HG02623 (cell line): ENCODE data around the gene MIA2.
A peak's percentile ranks its signal among the peaks of the same experiment; 100 is the strongest.

Source experiments
- ATAC-seq: cut with Tn5 transposase; IDR thresholded peaks from one replicate; pipeline ENCODE4 v1.9.1; 2021; ENCODE audit warnings: moderate library complexity; ENCODE audit not compliant: unreplicated experiment

Gene MIA2

DNA sequence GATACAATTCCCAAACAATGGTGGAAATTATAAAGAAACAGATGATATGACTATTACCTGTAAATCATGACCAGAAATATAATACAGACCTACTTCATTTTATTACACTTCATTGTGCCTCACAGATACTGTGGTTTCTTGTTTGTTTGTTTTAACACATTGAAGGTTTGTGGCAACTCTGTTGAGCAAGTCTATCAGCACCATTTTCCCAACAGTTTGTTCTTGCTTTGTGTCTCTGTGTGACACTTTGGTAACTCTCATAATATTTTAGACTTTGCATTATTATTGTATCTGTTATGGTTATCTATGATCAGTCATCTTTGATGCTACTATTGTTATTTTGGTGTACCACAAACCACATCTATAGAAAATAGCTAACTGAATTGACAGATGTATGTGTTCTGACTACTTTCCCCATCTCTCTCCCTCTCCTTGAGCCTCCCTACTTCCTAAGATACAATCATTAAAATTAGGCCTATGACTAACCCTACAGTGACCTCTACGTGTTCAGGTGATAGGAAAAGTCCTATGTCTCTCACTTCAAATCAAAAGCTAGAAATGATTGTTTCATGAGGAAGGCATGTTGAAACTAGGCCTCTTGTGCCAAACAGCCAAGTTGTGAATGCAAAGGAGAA, 149.4 kb downstream of the MIA2 start:
- no peak for ATAC-seq

DNA sequence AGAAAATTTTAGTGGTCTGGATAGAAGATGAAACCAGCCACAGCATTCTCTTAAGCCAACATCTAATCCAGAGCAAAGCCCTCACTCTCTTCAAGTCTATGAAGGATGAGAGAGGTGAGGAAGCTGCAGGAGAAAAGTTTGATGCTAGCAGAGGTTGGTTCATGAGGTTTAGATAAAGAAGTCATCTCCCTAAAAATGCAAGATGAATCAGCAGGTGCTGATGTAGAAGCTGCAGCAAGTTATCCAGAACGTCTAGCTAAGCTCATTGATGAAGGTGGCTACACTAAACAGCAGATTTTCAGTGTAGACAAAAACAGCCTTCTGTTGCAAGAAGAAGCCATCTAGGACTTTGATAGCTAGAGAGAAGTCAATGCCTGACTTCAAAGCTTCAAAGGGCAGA, 150.0 kb downstream of the MIA2 start:
- no peak for ATAC-seq

DNA sequence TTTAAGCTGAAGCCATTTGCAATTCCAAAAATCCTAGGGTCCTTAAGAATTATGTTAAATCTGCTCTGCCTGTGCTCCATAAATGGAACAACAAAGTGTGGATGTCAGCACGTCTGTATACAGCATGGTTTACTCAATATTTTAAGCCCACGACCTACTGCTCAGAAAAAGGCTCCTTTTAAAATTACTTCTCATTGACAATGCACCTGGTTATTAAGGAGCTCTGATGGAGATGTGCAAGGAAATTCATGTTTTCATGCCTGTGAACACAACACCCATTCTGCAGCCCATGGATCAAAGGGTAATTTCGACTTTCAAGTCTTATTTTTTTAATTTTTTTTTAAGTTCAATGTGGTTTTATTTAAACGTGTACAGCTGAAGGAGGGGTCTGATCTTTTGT, 150.5 kb downstream of the MIA2 start:
- ATAC-seq = no peak

DNA sequence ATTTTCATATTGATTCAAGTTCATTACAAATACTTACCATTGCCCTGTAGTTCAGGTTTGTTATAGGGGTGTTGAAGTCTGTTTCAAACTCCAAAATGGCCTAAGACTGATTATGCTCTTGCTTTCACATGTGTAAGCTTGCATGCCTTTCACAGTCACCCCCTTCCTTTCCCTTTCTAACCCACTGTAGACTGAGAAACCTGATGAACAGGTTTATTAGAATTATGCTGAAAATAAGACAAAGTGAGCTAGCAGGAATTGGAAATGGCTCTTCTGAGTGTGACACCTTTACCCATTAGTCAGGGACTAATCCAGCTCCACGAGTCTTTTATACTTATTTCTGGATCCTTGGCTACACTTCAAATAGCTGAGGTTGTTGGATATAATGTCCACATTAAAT, 159.6 kb downstream of the MIA2 start:
- no peak for ATAC-seq

DNA sequence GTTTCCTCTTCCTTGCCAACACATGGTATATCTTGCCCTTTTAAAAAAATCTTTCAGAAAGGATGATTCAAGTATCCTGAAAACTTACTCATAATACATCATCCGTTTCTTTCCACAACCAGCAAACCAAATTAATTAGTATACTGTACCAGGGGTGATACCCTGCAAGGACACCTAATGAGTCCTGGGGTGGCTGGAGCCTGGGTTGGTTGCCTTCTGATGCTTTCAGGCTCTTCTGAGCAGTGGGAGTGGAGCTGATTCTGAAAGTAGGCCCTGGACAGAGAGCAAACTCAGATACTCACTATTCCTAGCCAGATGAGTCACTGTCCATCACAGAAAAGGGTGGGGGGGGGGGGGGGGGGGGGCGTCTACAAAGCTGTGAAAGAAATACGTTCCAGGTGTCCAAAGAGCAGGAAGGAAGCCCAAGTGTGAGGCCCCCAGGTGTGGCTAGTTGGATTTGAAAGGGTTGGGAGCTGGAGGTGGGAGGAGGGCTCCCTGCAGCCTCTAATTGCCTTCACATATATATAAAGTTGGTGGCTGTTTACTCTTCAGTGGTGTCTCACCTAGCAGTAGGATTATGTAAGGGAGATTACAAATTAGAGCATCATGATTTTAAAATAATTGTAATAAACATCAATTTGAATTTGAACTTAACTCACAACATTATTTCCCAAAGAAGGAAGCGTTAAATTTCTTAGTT, 162.0 kb downstream of the MIA2 start:
- ATAC-seq = no peak

DNA sequence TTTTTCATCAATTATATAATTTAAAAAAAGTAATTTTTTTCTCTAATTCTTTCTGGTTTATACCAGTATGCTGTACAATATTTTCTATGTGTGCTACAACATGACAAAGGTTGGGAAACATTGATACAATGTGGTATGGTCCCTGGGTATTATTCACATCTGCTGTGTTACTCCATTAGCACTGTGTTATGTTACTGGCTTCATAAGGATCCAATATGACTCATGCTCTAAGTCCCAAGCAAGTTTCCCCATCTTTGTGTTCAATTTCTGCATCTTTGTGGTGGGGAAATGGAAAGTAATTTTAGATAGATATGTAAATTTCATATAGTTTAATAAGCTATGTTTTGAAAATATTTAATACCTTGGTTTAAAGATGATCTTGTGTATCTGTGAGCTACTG, 162.7 kb downstream of the MIA2 start:
- ATAC-seq = no peak

DNA sequence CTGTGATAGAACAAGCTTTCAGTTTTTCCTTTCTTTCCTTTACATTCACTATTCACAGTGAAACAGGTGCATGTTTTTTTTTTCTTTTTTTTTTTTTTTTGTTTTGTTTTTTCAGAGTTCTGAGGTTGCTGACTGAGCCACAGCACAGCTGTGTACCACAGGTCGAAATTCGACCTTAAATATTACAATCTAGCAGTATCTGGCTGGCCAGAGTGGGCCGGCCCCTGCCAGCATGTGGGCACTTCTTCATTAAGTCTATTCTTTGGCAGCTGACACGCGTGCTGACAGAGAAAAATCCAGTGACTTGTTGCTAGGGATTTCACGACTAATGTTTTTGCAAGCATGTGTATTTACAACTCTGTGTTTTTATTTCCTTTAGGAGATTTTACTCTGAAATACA, 164.7 kb downstream of the MIA2 start:
- ATAC-seq = no peak

DNA sequence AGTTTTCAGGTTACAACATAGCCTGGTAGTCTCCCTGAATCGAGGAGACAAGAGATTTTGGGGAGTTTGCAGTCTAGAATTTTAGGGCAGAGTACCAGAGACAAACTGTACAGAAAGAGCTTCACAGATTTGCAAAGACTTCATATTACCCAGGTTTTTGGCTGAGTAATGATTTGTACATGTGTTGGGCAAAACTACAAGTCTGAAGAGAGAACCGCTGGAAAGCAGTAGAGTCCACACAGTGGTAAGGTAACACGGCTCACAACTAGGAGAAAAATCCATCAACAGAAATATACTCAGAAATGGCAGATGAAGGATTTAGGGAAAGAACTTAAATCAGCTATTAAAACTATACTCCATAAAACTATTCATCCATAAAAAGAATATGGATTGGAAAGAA, 172.8 kb downstream of the MIA2 start:
- no peak for ATAC-seq

DNA sequence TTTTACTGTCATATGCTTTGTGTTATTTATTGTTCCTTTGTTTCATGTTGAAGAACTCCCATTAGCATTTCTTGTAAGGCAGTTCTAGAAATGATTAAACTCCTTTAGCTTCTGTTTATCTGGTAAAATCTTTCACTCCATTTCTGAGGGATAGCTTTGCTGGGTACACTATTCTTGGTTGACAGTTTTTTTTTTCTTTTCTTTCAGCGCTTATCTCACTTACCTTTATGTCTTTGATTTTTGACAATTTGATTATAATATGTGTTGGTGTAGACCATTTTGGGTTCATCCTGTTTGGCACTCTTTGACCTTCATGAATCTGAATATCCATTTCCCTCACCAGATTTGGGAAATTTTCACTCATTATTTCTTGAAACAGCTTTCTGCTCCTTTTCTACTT, 182.4 kb downstream of the MIA2 start:
- ATAC-seq = no peak

DNA sequence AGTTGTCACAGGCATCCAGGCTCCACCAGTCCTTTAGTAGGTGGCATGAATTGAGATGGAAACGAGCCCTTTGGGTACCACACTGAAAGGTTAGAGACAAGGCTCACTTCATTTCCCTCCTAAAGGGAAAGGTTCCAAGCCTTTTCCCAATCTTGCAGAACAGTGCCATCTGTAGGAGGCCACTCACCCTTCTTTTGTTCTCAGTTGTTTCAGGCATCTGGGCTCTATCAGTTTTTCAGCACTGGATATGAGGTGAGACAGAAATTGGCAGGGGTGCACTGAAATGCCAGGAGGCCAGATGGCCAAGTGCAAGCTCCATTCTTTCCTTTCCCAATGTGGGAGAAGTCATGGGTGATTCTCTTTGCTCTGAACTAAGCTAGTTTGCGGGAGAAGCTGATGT, 183.3 kb downstream of the MIA2 start:
- no peak for ATAC-seq

DNA sequence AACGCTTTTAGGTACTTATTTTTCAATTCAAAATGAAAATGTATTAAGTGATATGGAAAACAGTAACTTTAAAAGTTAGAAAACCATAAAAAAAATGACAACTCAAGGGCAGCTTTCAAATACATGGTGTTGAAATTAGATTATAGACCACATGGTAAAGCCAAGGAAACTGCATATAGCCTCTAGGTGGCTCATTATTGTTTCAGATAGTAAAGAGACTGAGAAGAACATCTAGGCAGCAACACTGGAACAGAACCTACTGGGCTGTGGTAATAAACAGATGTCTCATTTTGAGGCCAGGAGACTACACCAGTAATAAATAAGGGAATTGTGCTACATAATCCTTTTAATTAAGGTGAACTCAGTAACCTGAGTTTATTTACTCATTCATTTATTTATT, 185.6 kb downstream of the MIA2 start:
- no peak for ATAC-seq

DNA sequence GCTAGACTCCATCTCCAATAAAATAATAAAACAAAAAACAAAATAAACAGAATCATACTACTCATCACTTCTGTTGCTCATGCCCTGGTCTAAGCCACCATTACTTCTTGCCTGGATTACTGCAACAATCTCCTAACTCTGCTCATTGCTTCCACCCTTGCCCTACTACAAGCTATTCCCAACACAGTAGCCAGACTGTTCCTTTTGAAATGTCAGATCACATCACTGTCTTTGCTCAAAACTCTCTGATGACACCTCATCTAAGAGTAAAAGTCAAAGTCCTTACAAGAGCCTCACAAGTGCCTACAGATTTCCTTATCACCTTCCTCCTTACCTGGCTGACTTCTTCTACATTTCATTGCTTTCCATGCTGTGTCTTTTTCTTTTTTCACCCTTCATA, 188.5 kb downstream of the MIA2 start:
- no peak for ATAC-seq

DNA sequence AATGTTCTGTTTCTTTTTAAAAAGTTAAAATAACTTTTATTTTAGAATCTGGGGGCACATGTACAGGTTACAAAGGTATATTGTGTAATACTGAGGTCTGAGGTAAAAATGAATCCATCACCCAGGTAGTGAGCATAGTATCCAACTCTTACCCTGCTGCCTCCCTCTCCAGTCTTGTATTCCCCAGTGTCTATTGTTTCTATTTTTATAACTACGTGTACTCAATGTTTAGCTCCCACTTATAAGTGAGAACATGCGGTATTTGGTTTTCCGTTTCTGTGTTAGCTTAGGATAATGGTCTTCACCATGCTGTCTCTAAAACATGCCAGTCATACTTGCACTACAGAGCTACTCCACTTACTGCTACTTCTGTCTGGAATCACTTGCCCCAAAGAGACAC, 190.1 kb downstream of the MIA2 start:
- no peak for ATAC-seq

DNA sequence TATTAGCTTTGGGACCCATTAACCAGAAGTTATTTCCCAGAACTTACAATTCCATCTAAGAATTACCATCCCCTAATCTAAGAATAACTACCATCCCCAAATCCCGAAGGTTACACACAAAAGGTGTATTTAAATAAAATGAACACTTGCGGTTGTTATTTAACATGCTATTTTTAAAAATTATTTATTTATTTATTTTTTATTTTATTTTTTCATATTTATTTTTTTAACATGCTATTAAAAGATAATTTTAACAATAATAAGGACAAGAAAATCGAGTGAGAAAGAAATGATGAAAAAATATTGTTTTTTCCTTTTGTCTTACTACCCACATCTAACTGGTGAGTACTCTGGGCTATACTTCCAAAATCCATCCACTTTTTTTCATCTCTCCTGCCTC, 192.2 kb downstream of the MIA2 start:
- no peak for ATAC-seq

DNA sequence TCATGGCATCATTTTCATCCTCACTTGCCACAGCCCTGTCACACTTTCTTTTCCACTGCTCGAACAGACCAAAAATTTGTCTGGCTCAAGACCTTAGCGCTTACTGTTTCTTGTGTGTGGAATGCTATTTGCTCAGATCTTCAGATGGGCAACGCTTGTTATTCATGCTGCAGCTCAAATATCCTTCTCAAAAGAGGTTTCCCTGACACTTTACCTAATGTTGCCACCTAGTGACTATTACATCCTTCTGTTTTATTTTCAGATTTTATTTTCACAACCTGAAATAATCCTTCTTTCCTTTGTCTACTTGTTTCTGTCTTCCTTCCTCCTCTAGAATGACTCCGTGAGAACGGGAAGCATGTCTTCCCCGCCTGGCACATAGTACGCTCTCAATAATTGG, 192.9 kb downstream of the MIA2 start:
- ATAC-seq = no peak

DNA sequence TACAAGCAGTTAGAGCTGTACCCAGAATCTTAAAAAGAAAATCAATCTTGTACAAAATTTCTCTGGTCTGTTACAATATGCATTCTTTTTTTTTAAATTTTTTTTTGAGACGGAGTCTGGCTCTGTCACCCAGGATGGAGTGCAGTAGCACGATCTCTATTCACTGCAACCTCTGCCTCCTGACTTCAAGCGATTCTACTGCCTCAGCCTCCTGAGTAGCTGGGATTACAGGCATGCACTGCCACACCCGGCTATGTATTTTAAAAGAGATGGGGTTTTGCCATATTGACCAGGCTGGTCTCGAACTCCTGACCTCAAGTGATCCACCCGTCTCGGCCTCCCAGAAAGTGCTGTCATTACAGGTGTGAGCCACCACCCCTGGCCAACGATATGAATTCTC, 194.4 kb downstream of the MIA2 start:
- ATAC-seq = no peak

DNA sequence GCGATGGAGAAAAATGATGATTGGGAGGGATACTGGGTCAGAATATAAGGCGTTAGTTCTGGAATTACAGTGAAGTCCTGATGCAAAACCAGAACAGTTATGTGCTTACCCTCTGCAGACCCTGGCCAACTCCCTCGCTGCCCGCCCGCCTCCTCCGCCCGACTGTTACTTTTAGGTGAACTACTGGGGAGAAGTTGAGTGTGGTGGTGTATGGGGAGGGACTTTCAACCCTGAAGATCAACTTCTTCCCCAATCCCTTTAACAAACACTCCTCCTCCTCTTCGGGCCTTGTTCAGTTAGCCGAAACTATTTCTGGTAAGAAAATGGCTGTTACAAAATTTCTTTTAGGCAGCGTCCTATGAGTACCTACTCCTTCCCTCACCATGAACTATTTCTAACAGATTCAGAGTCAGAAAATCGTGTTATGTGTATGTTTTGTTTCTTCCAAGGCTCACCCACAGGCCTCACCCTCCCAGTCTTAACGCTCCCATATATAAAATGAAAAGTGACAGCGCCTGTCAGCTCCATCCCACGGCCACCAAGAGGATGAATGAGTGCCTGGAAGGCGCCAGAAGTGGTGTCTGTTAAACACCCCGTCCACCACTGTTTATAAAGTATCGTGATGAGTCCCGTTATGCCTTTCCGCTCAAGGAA, 197.2 kb downstream of the MIA2 start:
- ATAC-seq = peak; percentile 0

DNA sequence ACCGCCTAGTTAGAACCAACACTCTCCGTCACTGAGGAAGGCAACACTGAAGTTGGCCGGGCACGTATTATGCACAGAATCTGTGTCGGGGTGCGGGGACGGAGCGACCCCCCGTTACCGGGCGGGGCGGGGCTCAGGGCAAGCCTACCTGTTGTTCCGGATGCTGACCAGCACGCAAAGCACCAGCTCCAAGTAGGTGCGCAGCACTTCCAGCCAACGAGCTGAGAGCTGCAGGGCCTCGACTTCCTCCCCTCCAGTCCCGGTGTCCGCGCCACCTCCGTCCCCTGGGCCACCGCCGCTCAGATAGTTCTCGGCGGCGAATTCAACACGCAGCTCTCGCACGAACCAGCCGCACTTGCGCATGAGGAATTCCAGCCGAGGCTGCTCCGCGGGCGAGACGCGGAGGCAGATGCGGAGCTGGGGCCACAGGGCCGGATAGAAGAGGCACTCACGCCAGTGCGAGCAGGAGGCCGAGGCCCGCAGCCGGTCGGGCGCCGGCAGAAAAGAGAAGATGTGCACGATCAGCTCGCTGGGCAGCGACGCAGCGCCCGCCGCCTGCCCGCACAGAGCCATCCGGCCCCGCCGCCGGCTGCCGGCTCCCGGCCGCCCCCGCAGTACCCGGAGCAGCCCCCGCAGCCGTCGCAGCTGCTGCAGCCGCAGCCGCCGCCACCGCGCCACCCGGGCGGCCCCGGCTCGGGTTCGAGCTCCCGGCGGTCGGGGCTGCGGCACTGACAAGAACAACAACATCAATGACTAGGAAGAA, 197.9 kb downstream of the MIA2 start:
- peak; percentile 12 for ATAC-seq

DNA sequence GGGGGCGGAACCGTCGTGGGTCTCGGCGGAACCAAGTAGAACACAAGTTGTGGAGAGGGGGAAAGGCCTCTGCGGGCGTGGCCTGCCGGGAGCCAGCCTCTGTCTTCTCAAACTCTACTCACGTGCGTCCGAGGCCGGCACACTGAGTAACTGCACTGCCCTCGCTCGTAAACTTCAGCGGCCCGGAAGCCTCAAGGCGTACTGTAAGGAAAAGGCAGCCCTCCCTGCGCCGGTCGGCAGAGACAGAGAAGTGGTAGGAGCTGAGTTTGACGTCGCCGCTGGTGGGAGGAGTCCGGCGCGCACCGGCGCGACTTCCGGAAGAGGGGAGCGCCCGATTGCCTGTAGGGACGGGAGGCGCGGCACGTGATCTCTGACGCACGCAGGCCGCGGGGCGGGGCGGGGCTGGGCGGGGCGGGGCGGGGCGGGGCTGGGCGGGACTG, 198.5 kb downstream of the MIA2 start, which contains the start of gene FBXO33:
FBXO33 (minus strand) TSS at position 255 of the 440 bp plus-strand sequence. CDS start 271 bp downstream, outside the sequence.
- ATAC-seq = peak; percentile 77

DNA sequence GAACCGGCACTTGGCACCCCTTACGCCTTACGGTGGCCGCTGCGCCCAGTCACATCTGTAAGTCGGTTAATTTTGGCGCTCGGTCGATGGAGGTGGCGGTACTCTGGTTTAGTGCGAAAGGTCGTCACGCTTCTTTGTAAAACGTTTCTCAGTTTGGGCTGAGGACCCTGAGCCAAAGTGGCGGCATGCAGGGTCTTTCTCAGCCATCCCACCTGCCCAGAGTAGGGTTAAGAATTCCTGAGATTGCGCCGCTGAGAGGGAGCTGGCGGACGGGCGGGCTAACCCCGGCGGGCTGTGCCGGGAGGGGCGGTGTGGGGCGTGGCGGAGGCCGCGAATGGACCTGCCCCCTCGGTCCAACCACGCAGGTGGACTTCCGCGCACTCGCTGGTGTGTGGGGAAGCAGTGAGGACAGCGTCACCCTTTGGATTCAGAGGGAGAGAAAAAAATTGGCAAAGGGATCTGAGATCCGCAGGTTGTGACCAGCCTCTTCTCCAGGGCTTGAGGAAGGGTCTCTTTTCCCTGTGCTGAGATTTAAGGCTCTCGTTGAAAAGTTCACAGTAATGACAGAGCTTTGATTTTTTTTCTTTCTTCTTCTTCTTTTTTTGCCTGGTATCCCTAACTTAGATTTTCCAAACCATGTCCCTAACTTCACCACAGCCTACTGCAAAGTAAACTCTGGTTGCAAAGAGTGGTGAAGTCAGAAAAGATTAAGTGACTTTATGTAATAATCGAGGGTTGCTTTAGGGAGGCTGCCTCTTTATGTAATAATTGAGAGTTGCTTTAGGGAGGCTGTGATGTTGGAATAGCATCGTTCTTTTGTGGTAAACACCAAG, 199.1 kb downstream of the MIA2 start:
- peak; percentile 68 for ATAC-seq

DNA sequence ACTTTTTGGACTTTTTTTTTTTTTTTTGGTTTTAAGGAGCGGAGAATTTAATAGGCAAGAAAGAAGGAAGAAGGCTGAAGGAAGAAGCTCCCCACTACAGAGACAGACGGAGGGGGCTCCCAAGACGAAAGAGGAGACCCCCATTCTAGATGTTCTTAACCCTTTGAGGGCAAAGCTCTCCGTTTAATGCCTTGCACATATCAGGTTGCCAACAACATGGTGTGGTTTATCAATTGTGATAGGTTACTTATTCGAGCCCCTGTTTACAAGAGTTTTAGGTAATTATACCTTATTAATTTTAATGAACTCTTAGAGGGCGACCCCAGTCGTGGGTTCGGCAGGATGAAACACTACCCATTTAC, 199.7 kb downstream of the MIA2 start:
- no peak for ATAC-seq
